SJCRH30 (cell line): ENCODE results near the gene FILIP1. TPM values are rescaled to one million over a fixed set of nuclear protein-coding genes. Genes with fewer than 3 reads are reported as not detected.

Experiments used
- DNase-seq, 2 experiments: peaks; one replicate each; pipeline ENCODE4 v3.0.0-alpha.2; 2015 to 2020
- H3K27ac ChIP-seq: fragments of 250-450 bp; sonication (Bioruptor Pico); 2 replicates; pipeline ENCODE4 v1.5.1; 2020; ENCODE audit warnings: mild to moderate bottlenecking, moderate library complexity
- H3K27me3 ChIP-seq: fragments of 250-450 bp; sonication (Bioruptor Pico); 2 replicates; pipeline ENCODE4 v1.5.1; 2020; ENCODE audit warnings: mild to moderate bottlenecking, moderate library complexity
- H3K36me3 ChIP-seq: fragments of 250-450 bp; sonication (Bioruptor Pico); 2 replicates; pipeline ENCODE4 v1.5.1; 2020; ENCODE audit warnings: mild to moderate bottlenecking, moderate library complexity
- H3K4me1 ChIP-seq: fragments of 250-450 bp; sonication (Bioruptor Pico); 2 replicates; pipeline ENCODE4 v1.5.1; 2020; ENCODE audit warnings: mild to moderate bottlenecking, moderate library complexity
- H3K4me3 ChIP-seq: fragments of 250-450 bp; sonication (Bioruptor Pico); 2 replicates; pipeline ENCODE4 v1.5.1; 2020; ENCODE audit warnings: mild to moderate bottlenecking, moderate library complexity
- H3K9me3 ChIP-seq: fragments of 250-450 bp; sonication (Bioruptor Pico); replicated peaks from 2 replicates; pipeline ENCODE4 v1.5.1; 2020; ENCODE audit warnings: mild to moderate bottlenecking, moderate library complexity
- total RNA-seq: library from RNA; depleted of rRNA; stranded (reverse); fragments of >200 nt; shearing (Covaris generic); gene quantifications from 2 replicates; pipeline ENCODE4 v1.2.3, GENCODE V29; 2014; rRNA removed

The FILIP1 gene, protein sequence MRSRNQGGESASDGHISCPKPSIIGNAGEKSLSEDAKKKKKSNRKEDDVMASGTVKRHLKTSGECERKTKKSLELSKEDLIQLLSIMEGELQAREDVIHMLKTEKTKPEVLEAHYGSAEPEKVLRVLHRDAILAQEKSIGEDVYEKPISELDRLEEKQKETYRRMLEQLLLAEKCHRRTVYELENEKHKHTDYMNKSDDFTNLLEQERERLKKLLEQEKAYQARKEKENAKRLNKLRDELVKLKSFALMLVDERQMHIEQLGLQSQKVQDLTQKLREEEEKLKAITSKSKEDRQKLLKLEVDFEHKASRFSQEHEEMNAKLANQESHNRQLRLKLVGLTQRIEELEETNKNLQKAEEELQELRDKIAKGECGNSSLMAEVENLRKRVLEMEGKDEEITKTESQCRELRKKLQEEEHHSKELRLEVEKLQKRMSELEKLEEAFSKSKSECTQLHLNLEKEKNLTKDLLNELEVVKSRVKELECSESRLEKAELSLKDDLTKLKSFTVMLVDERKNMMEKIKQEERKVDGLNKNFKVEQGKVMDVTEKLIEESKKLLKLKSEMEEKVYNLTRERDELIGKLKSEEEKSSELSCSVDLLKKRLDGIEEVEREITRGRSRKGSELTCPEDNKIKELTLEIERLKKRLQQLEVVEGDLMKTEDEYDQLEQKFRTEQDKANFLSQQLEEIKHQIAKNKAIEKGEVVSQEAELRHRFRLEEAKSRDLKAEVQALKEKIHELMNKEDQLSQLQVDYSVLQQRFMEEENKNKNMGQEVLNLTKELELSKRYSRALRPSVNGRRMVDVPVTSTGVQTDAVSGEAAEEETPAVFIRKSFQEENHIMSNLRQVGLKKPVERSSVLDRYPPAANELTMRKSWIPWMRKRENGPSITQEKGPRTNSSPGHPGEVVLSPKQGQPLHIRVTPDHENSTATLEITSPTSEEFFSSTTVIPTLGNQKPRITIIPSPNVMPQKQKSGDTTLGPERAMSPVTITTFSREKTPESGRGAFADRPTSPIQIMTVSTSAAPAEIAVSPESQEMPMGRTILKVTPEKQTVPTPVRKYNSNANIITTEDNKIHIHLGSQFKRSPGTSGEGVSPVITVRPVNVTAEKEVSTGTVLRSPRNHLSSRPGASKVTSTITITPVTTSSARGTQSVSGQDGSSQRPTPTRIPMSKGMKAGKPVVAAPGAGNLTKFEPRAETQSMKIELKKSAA (N-terminal part only)
- 0.08 TPM in 2 replicates for total RNA-seq

DNA sequence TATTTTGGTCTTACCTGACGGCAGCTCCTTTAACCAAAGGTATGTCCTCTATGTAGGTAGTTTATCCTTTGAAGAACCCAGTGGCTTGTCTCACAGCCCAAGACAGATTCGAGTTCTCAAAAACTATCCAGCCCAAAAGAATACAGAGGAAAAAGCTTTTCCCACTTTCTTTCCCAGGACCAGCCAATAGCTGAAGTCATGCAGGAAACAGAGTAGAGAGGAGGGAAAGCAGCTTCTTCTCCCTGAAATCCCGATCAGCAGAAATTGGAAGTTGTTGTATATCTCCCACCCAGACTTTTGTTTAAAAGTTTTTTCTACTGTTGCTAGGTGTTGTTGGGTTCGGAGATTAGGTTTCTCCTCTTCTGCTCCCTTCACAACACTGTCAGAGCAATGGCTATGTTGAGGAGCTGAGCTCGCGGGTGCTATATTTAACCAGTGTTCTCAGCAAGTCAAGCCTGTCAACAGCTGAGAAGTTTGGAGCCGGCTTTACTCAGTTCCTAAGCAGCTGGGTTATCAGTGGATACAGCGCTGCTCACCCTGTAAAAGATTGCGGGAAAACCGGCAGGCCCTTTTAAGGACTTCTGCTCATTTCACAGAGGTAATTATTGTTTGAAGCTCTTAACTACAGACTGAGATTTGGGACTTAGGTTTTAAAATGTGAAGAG is at the start of gene FILIP1:
Gene FILIP1 (minus strand): TSS at position 401 of the 665 bp plus-strand sequence. CDS start 78,828 bp downstream, outside the sequence.
- H3K4me1 ChIP-seq: no peaks in the 10 kb centered on the region
- peak within 1 kb of the TSS; percentile 38 for H3K4me3 ChIP-seq
- no peaks in the 10 kb centered on the region for H3K9me3 ChIP-seq
- peak; percentile 58 to 73 for DNase-seq
- no peaks in the 10 kb centered on the region for H3K36me3 ChIP-seq
- H3K27ac ChIP-seq: no peak within 1 kb of the TSS
- H3K27me3 ChIP-seq: no peaks in the 10 kb centered on the region

DNA sequence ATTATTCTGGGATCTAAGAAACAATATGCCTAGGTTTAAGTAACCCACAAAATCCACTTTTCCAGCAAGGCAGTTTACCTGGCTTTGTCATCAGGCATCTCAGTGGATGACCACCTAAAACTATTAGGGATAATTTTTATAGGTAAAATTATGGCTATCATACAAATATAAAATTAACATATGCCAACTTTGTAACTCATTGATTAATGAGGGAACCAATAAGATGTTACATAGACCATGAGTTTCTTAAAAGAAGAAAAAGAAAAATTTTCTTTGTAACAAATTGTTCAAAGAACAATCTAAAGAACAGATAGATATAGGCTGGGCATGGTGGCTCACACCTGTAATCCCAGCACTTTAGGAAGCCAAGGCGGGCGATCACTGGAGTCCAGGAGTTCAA is 49.7 kb upstream of the FILIP1 start:
- DNase-seq: no peak
- no peaks in the 10 kb centered on the region for H3K27me3 ChIP-seq
- no peak overlapping the region for H3K27ac ChIP-seq
- no peaks in the 10 kb centered on the region for H3K9me3 ChIP-seq
- no peak overlapping the region for H3K4me3 ChIP-seq
- no peaks in the 10 kb centered on the region for H3K36me3 ChIP-seq
- H3K4me1 ChIP-seq: no peaks in the 10 kb centered on the region

DNA sequence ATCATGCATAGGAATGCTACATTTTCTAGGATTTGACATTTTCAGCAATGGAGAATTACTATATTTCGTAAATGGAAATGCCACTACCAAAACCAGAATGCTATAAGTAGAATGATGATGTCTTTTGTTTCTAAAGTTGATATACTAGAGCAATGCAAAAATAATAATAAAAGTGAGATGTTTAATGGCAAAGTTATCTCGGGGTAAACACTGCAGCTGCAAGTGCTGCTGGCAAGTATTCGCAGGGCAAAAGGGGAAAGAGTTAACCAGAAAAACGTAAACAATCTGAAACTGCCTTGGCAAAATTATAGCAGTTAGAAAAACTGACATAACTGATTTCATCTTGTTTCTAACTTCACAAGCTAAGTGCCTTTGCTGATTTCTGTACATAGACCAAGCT is 45.5 kb upstream of the FILIP1 start:
- H3K36me3 ChIP-seq: no peaks in the 10 kb centered on the region
- no peak for DNase-seq
- H3K4me1 ChIP-seq: no peaks in the 10 kb centered on the region
- H3K9me3 ChIP-seq: 0 out of 2 replicates have a peak, but pooled peaks cover 5% of the 10 kb centered on the region
- H3K27me3 ChIP-seq: no peaks in the 10 kb centered on the region
- H3K27ac ChIP-seq: no peak overlapping the region
- H3K4me3 ChIP-seq: no peak overlapping the region

DNA sequence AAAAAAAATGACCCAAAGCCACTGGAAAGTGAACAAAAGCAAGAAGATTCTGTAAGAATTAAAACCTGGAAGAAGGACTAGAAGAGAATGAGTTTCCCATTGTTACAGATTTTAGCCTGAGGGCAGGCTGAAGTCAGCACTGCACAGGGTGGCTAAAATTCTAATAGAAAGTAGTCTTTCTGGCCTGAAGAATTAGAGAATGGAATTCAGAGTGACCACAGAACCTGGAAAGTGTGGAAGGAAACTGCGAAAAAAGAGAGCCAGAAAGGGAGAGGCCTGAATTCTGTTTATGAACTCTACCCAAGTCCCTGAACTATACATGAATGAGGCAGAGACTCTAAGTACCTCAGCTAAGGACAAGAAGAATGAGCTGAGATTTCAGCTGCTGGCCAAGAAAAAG is 38.9 kb upstream of the FILIP1 start:
- Histone ChIP-seq H3K4me3 (no peak overlapping the region), H3K9me3 (0 out of 2 replicates have a peak, but pooled peaks cover 5% of the 10 kb centered on the region), H3K36me3 (no peaks in the 10 kb centered on the region), H3K4me1 (peaks cover 18% of the 10 kb centered on the region), H3K27ac (no peak overlapping the region), H3K27me3 (no peaks in the 10 kb centered on the region)
- peak; percentile 51 to 78 for DNase-seq

DNA sequence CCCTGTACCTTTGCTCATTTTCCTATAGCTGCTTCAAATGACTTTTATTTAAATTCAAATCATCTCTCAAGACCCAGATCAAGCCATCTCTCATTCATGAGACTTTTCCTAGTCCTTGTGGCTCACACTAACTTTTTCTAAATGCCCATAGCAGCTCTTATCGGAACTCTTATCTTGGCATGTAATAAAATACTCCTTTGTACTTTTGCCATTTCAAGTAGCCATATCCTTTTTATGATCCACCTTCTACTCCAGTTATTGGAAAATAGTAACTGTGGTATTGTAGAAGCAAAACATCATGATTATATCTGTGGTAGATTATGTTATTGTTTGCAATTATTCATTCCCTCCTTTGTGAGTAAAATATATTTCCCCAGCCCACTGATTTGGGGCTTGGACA is 37.6 kb upstream of the FILIP1 start:
- H3K27ac ChIP-seq: no peak overlapping the region
- no peaks in the 10 kb centered on the region for H3K27me3 ChIP-seq
- H3K4me3 ChIP-seq: no peak overlapping the region
- 0 out of 2 replicates have a peak, but pooled peaks cover 5% of the 10 kb centered on the region for H3K9me3 ChIP-seq
- peaks cover 18% of the 10 kb centered on the region for H3K4me1 ChIP-seq
- no peak for DNase-seq
- H3K36me3 ChIP-seq: no peaks in the 10 kb centered on the region

DNA sequence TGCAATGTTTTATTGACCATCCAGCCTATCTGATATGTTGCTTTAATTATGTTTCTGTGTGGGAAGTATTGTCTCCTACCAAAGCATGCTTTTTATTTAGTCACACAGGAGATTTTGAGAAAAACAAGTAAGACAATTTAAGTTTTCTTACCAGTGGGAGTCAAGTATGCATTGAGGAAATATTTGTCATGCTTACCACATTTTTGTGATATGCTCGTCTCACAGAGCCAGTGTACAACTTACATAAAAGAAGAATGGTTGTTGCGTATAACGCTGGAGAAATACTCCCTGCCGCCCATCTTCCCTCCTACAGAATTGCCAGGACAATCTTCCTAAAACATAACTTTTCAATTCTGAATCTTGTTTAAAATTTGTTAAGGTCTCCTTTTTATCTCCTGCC is 37.1 kb upstream of the FILIP1 start:
- H3K9me3 ChIP-seq: 0 out of 2 replicates have a peak, but pooled peaks cover 5% of the 10 kb centered on the region
- H3K36me3 ChIP-seq: no peaks in the 10 kb centered on the region
- H3K4me1 ChIP-seq: peaks cover 18% of the 10 kb centered on the region
- no peaks in the 10 kb centered on the region for H3K27me3 ChIP-seq
- no peak overlapping the region for H3K4me3 ChIP-seq
- no peak overlapping the region for H3K27ac ChIP-seq
- DNase-seq: no peak

DNA sequence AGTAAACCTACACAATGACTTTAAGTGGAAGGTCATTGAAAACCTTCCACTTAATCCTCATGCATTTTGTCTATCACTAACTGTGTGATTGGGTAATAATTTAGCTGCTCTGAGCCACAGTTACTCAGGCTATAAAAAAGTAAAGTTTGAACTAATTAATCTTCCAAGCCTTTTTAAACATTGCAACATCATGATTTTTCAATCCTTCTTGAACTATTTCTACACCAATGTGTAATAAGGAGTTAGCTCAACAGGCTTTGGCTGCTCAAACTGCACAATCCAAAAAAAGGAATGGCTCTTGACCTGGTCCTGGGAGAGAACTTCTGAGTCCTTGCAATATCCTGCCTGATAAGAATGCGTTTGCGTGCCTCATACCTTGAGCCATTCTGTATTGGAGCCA is 34.8 kb upstream of the FILIP1 start:
- no peak for DNase-seq
- no peaks in the 10 kb centered on the region for H3K36me3 ChIP-seq
- H3K4me3 ChIP-seq: no peak overlapping the region
- no peak overlapping the region for H3K27ac ChIP-seq
- no peaks in the 10 kb centered on the region for H3K9me3 ChIP-seq
- H3K4me1 ChIP-seq: peaks cover 29% of the 10 kb centered on the region
- H3K27me3 ChIP-seq: no peaks in the 10 kb centered on the region

DNA sequence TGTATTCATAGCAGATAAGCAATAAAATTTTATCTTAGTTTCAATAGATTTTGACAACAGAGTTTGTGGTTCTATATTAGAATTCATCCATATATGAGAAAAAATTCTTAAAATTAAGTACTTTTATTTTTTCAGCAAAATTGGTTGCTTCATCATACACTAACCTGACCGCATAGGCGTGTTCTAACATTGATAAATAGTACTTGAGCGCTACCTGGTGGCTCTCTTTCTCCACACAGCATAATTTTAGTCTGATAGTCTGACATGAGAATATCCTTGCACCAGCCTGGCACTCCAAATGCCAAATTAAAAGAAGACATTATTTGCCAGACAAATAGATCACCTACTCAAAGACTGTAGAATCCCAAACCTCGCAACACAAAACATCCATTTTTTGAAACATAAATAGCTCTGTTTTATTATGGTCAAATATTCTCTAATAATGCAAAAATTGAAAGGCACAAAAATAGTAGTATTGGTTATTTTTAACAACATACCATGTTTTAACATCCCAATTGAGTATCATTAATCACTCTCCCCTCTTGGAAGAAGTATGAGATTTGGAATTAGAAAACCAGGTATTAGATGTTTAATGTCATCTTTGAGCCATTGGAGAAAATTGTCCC is 33.0 kb upstream of the FILIP1 start:
- no peak overlapping the region for H3K4me3 ChIP-seq
- H3K27me3 ChIP-seq: no peaks in the 10 kb centered on the region

DNA sequence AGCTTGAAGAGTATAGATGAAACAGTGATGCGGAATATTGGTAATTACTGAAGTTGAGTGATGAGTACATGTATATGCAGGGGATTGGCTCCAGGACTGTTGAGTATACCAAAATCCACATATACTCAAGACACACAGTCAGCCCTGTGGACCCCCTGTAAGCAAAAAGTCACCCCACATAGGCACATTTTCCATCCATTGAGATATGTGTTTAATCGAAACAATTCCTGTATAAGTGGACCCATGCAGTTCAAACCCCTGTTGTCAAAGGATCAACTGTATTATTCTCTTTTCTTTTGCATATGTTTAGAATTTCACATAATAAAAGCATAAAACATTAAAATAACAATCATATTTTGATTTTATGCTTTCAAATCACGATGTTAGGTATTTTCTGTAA is 32.1 kb upstream of the FILIP1 start:
- Histone ChIP-seq H3K36me3 (no peaks in the 10 kb centered on the region), H3K9me3 (no peaks in the 10 kb centered on the region), H3K27me3 (no peaks in the 10 kb centered on the region), H3K27ac (no peak overlapping the region), H3K4me1 (peaks cover 14% of the 10 kb centered on the region), H3K4me3 (no peak overlapping the region)
- no peak for DNase-seq

More for the DNA sequence above, 33.0 kb upstream of the FILIP1 start:
- DNase-seq: peak; percentile 44 to 76
- Histone ChIP-seq H3K4me1 (peaks cover 15% of the 10 kb centered on the region), H3K27ac (no peak overlapping the region), H3K36me3 (no peaks in the 10 kb centered on the region), H3K9me3 (no peaks in the 10 kb centered on the region)

DNA sequence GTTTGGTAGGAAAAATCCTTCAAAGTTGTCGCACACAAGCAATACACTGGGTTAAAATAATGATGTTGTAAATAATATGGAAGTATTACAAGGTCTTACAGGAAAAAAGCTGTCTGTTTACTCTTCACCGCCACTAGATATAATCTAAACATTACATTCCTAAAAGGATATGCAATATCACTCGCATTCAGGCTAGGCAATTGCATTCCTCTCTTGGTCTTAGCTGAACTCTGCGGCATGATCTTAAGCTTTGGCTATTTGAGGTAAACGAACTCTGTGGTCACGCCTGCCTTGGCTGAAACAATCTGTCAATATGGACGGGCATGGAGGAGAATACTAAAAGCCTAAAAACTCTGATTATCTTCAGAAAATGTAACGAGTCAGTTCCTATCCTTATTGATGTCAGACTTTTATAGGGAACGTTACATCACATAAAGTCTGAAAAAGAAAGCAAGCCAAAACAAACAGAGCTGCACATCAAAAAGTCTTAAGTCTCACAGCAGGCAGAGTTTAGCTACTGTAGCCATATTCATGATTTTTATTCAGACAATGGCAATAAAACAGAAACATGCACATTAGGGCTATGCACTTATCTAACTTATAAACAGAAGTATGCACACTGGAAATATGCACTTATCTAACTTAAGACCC is 30.8 kb upstream of the FILIP1 start:
- Histone ChIP-seq H3K4me3 (peak overlapping the region; percentile 25), H3K4me1 (peaks cover 11% of the 10 kb centered on the region), H3K9me3 (no peaks in the 10 kb centered on the region), H3K36me3 (no peaks in the 10 kb centered on the region), H3K27me3 (no peaks in the 10 kb centered on the region), H3K27ac (peak overlapping the region; percentile 9; the same call in 1 of the 2 replicates)
- DNase-seq: peak; percentile 74 to 80

DNA sequence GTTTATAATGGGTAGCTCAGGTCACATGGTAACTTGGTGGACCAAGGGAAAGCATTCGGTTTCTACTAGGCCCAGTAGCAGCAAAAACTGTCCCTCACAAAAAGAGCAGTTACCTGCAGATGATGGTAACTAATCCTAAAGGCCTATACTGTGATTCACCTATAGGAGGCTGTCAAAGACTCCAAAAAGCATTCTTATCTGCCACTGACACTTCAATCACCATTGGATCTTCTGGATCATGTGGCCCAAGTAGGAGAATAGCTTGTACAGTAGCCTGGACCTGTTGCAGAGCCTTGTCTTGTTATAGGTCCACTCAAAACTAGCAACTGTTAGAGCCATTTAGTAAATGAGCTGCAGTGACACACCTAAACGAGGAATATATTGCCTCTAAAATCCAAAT is 23.2 kb upstream of the FILIP1 start:
- no peaks in the 10 kb centered on the region for H3K4me1 ChIP-seq
- no peak overlapping the region for H3K4me3 ChIP-seq
- no peaks in the 10 kb centered on the region for H3K9me3 ChIP-seq
- no peak for DNase-seq
- H3K27me3 ChIP-seq: no peaks in the 10 kb centered on the region
- no peaks in the 10 kb centered on the region for H3K36me3 ChIP-seq
- H3K27ac ChIP-seq: no peak overlapping the region

DNA sequence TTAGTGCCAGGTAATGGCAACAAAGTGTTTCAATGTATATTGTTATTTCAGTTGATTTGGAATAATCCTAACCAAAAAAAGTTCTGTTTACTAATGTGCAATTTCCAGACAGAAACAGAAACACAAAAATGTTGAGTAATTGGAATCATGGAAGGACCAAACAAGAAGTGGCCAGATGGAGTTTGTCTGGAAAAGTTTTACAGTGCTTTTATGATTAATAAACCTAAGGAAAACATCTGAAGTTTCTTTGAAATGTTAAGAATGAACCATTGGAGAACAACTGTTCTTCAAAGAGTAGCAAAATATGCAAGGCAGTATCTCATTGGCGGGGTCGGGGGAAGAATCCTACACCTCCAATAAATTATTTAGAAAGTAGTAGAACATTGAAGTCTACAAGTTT is 19.0 kb upstream of the FILIP1 start:
- Histone ChIP-seq H3K9me3 (no peaks in the 10 kb centered on the region), H3K4me3 (no peak overlapping the region), H3K27ac (no peak overlapping the region), H3K36me3 (no peaks in the 10 kb centered on the region), H3K4me1 (no peaks in the 10 kb centered on the region), H3K27me3 (no peaks in the 10 kb centered on the region)
- no peak for DNase-seq

DNA sequence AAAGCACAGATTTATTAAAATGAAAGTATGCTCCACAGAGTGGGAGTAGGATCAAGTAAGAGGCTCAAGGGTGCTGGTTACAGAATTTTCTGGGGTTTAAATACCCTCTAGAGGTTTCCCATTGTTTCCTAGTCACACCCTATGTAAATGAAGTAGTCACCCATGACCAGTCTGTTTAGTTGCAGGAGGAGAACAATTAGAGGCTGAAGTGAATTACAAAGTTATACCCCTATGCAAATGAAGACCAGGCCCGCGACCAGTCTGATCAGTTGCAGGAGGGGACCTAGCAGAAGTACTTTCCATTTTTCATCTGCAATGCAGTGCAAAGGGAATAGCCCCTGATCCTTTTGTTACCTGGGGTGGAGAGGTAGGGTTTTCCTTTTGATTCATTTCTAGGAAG is 11.8 kb upstream of the FILIP1 start:
- Histone ChIP-seq H3K9me3 (peaks cover 3% of the 10 kb centered on the region; the same call in 1 of the 2 replicates), H3K27me3 (no peaks in the 10 kb centered on the region), H3K4me1 (no peaks in the 10 kb centered on the region), H3K4me3 (no peak overlapping the region), H3K27ac (no peak overlapping the region), H3K36me3 (no peaks in the 10 kb centered on the region)
- no peak for DNase-seq
